ENCODE results near the gene TRMT5. TPM values are rescaled to one million over a fixed set of nuclear protein-coding genes. Genes with fewer than 3 reads are reported as not detected.

TRMT5 gene
- total RNA-seq, 1 experiment from 2014 or later, result 11.8 TPM

DNA sequence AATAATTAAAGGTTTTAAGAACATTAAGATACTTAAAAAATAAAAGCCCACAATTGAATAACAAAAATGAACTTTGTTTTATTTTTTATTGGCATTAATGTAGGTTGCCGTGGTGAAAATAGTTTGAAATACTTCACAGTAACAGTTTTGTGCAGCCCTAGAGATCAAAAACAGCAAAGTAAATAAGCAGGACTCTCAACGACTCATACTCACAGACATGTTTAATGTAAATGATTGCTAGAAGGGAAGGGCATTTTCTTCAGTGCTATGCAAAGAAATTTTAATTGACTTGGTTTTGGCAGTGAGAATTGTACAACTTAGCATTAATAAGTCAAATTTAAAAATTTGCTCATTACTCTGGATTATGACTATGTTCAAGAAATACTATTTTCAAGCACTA lies 16.0 kb downstream of the TRMT5 start:
- DNase-seq (ENCODE audit: low read depth), result peak; percentile 24

DNA sequence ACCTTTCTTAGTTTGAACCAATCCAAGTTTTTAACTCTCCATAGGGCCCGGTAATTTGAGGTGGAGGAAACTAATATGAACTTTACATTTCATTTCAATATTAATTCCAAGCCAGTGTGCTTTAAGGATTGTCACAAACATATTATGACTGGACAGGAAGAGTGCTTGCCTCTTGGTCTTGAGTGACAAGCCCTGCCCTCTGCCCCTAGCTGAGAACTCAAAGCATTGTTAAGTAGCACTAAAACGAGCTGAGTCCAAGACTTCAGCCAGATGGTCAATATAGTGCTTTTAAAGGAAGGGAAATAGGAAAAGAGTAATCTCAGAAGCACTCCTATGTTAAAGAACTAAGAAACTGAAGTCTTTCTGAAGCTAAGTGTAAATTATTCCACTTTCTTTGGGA lies 17.1 kb downstream of the TRMT5 start:
- no peak for DNase-seq (ENCODE audit: low read depth)

DNA sequence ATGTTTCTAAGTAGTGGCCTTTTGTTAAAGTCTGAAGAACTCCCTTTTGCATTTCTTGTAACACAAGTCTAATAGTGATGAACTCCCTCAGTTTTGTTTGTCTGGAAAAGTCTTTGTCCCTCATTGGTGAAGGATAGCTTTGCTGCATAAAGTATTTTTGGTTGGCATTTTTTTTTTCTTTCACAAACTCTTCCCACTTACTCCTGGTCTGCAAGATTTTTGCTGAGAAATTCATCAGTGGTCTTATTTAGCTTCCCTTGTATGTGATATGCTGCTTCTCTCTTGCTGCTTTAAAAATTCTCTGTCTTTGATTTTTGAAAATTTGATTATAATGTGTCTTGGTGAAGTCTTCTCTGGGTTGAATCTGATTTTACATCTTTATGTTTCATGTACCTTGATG lies 22.7 kb downstream of the TRMT5 start:
- DNase-seq (ENCODE audit: low read depth), result no peak

- DNase-seq (ENCODE audit: low read depth), result no peak
Observed at GRCh38 chr14:60956632-60957031, 24.2 kb downstream of the TRMT5 start.

DNA sequence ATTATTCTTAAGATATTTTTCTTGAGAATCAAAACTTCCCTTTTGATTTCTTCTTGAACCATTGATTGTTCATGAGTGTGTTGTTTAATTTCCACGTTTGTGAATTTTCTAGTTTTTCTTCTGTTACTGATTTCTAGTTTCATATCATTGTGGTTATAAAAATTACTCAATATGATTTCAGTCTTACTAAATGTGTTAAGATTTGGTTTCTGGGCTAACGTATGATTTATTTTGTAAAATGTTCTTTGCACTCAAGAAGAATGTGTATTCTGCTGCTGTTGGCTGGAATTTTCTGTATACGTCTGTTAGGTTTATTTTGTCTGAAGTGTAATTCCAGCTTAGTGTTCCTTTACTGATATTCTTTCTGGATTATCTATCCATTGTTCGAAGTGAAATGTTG lies 24.7 kb downstream of the TRMT5 start:
- DNase-seq (ENCODE audit: low read depth), result no peak

GRCh38 chr14:60951776-60952435 lies 29.0 kb downstream of the TRMT5 start:
- no peak for DNase-seq (ENCODE audit: low read depth)

- DNase-seq (ENCODE audit: low read depth), result no peak
Observed at GRCh38 chr14:60946773-60947172, 34.1 kb downstream of the TRMT5 start.

DNA sequence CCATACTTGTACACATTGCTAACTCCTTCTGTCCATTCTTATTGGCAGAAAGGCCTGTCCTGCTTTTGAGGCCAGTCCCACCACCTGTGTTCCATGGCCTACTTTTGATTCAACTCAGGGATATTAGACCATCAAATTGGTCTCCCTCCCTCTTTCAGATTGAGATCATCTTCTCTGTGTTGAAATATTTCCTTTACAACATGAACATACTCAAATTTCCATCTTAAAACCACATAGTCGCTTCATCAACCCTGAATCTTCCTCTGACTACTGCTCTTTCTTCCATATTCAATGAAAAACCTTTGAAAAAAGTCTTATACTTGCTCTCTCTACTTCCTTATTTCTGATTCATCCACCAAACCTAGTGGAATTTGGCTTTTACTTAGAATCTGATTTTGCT lies 34.9 kb downstream of the TRMT5 start:
- peak; percentile 10 for DNase-seq (ENCODE audit: low read depth)

GRCh38 chr14:60944204-60944603 lies 36.7 kb downstream of the TRMT5 start:
- DNase-seq (ENCODE audit: low read depth), result no peak

- no peak for DNase-seq (ENCODE audit: low read depth)
Observed at GRCh38 chr14:60943637-60944032, 37.2 kb downstream of the TRMT5 start.

DNA sequence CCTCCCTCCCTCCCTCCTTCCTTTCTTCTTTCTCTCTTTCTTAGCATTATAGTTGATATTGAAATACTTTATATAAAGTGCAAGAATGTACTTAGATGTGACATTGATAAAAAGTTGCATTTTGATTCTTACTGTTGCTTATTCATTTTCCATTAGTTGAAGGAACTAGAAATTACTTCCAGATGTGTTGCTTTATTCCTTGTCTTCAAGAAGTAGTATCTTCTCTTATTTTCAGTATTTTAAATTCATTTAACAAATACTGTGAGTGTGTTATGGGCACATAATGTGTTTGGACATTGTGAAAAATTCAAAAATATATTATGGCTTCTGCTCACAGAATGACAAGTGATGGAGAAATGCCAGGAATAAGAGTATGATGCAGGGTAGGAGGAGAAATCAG lies 45.6 kb downstream of the TRMT5 start:
- DNase-seq (ENCODE audit: low read depth), result no peak

- no peak for DNase-seq (ENCODE audit: low read depth)
Observed at GRCh38 chr14:60933920-60934655, 46.8 kb downstream of the TRMT5 start.

GRCh38 chr14:60931218-60931617 lies 49.7 kb downstream of the TRMT5 start:
- peak; percentile 3 for DNase-seq (ENCODE audit: low read depth)

- no peak for DNase-seq (ENCODE audit: low read depth)
Observed at GRCh38 chr14:60926002-60926401, 54.9 kb downstream of the TRMT5 start.

DNA sequence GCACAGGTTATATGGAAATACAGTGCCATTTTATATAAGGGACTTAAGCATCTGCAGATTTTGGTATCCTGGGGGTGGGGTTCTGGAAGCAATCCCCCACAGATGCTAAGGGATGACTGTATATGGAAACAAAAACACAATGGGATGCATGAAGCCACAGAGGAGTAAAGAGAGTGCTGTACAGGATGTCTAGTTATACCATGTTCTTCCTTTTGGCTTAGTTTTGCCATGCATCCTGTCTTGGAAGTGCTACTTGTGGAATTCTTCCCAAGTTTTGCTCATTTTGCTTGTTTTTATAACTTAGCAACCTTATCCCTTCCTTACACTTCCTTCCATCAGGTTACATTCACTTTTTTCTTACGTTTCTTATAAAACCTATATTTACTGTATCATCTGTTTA lies 55.6 kb downstream of the TRMT5 start:
- no peak for DNase-seq (ENCODE audit: low read depth)

DNA sequence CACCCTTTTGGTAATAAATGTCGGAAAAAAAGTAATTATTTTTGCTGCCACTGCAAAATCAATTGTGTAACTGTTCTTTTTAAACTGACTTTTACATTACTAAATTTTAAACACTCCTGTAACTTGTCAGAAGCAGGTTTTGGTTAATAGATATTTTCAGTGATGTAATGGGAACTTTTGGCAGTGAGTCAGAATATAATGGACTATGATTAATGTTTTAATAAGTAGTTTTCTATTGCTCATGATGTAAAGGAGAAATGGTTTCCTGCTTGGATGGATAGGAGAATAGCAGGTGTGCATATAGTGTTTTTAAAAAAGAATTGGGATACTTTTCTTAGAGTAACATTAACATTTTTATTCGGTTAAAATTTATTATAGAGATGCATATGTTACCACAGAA lies 58.8 kb downstream of the TRMT5 start:
- DNase-seq (ENCODE audit: low read depth), result peak; percentile 11

Other genes with a start within 250 kb of the TRMT5 start
- 81.6 and 99.3 TPM in 2 replicates for gene MNAT1, start 246.3 kb downstream of the TRMT5 start, total RNA-seq (2014; rRNA removed; shearing (Covaris generic))
- 24.1 and 27.7 TPM in 2 replicates for gene SLC38A6, start 166 bp upstream of the TRMT5 start, total RNA-seq (2014; rRNA removed; shearing (Covaris generic))

Measured in M059J (cell line).